GM12878 (cell line): ENCODE measurements around the gene SEPTIN10. TPM values are rescaled to one million over a fixed set of nuclear protein-coding genes. Genes with fewer than 3 reads are reported as not detected.

ENCODE experiments used
- IKZF2 ChIP-seq, 2 experiments: fragments of 450-650 bp; IDR thresholded peaks; 2 replicates each; pipeline ENCODE4 v1.6.1; 2017; ENCODE audit warnings: mild to moderate bottlenecking in 2 of 2, moderate library complexity in 2 of 2
- MXI1 ChIP-seq: fragments of 150-350 bp; IDR thresholded peaks from 2 replicates; pipeline ENCODE4 v1.6.1; 2011; ENCODE audit warnings: low read depth, mild to moderate bottlenecking, inconsistent platforms, low read length, improper control_type of control experiment
- NRF1 ChIP-seq: conservative IDR thresholded peaks from 2 replicates; pipeline ENCODE4 v1.6.1; 2011; ENCODE audit warnings: mild to moderate bottlenecking, low read depth, low read length, improper control_type of control experiment
- POLR2AphosphoS2 ChIP-seq: IDR thresholded peaks from 2 replicates; pipeline ENCODE4 v1.6.1; 2011; ENCODE audit warnings: low read depth, mild to moderate bottlenecking, low read length, improper control_type of control experiment, moderate library complexity
- RAD51 ChIP-seq: fragments of 450-650 bp; IDR thresholded peaks from 2 replicates; pipeline ENCODE4 v1.6.1; 2016; ENCODE audit warnings: moderate library complexity, mild to moderate bottlenecking, inconsistent platforms
- RCOR1 ChIP-seq: conservative IDR thresholded peaks from 2 replicates; pipeline ENCODE4 v1.6.1; 2012; ENCODE audit warnings: low read depth, low read length, improper control_type of control experiment
- RELA ChIP-seq: fragments of 450-650 bp; IDR thresholded peaks from 2 replicates; pipeline ENCODE4 v1.8.0; 2014; ENCODE audit warnings: borderline replicate concordance; ENCODE audit not compliant: partially characterized antibody
- REST ChIP-seq: IDR thresholded peaks from 2 replicates; pipeline ENCODE4 v1.6.1; 2012; ENCODE audit warnings: mild to moderate bottlenecking, low read depth, low read length
- ZNF207 ChIP-seq: fragments of 450-650 bp; IDR thresholded peaks from 2 replicates; pipeline ENCODE4 v1.6.1; 2014; ENCODE audit warnings: antibody characterized with exemption, mild to moderate bottlenecking, borderline replicate concordance
- ZNF217 ChIP-seq: fragments of 450-650 bp; IDR thresholded peaks from 2 replicates; pipeline ENCODE4 v1.6.1; 2017; ENCODE audit warnings: antibody characterized with exemption, mild to moderate bottlenecking
- polyA plus RNA-seq, 11 experiments: library from polyadenylated mRNA; depleted of rRNA in 4 of 11; unstranded in 6 of 11; stranded (reverse) in 5 of 11; fragments of >200 nt; fragmentation: Nextera tagmentation in 4 of 11; fragmentation: Illumina TruSeq in 1 of 11; extraction: Ambion mirVana in 4 of 11; extraction: Trizol in 1 of 11; gene quantifications; 1 replicate in 1 of 11; 2 replicates in 10 of 11; pipeline versions ENCODE4 v1.2.1 to v1.2.3, GENCODE V29; 2011 to 2016; ENCODE audit warnings: inconsistent platforms in 2 of 11, missing spikeins in 2 of 11, low read depth in 1 of 11
- total RNA-seq, 4 experiments: library from RNA; depleted of rRNA in 3 of 4; stranded (reverse); fragments of >200 nt in 3 of 4; fragmentation: Illumina TruSeq in 1 of 4; extraction: Trizol in 1 of 4; gene quantifications; 2 replicates each; pipeline versions ENCODE4 v1.2.1 to v1.2.3, GENCODE V29; 2013 to 2021

Gene SEPTIN10
- total and polyA plus RNA-seq, 10 of the 15 experiments (the other 5 are each of a cell fraction or from before 2014, with no cell fraction given), result 20.2 to 132 (median 62.7) TPM

- TF ChIP-seq MXI1 (no peak), ZNF217 (peak; percentile 50; the same call in 1 of the 2 replicates), NRF1 (no peak), REST (0 out of 2 replicates have a peak, but pooled peaks have one; percentile 2), RCOR1 (no peak), RELA (no peak), IKZF2 (IDR thresholded peaks at IDR 0.05) (0 out of 4 replicates have a peak, but pooled peaks of 1 of the 2 experiments have one; percentile 12), ZNF207 (no peak), POLR2AphosphoS2 (0 out of 2 replicates have a peak, but pooled peaks have one; percentile 39), RAD51 (no peak)
- TF ChIP-seq, all 136 proteins: peak for 28
Observed at GRCh38 chr2:109613922-109614714, at the start of gene SEPTIN10, which contains the start of gene SOWAHC (continued).
